HG02981 (cell line): ENCODE data around the gene PRKACB.

ENCODE experiments used
- ATAC-seq: cut with Tn5 transposase; IDR thresholded peaks from one replicate; pipeline ENCODE4 v1.9.1; 2021; ENCODE audit warnings: mild to moderate bottlenecking, moderate library complexity; ENCODE audit not compliant: unreplicated experiment

PRKACB gene

GRCh38 chr1:84143796-84144565 lies at the start of gene PRKACB:
TSS of gene PRKACB (plus strand) at chr1:84144271. CDS start at chr1:84144362, 91 bp downstream.
- ATAC-seq, result peak; percentile 84

DNA sequence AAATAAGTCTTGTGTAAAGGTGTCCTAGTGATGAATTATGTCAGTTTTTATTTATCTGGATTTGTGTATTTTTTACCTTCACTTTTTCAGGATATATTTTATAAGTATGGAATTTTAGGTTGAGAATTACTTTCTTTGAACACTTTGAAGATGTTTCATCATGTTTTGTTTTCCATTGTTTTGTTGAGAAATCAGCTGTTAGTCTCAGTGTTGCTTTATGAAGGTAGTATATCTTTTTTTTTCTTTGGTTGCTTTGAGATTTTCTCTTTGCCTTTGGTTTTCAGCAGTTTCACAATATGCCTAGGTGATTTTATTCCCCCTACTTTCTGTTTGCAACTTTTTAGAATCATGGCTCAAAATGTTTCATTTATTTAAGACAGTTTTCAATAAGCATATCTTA lies 48.8 kb upstream of the PRKACB start:
- no peak for ATAC-seq

DNA sequence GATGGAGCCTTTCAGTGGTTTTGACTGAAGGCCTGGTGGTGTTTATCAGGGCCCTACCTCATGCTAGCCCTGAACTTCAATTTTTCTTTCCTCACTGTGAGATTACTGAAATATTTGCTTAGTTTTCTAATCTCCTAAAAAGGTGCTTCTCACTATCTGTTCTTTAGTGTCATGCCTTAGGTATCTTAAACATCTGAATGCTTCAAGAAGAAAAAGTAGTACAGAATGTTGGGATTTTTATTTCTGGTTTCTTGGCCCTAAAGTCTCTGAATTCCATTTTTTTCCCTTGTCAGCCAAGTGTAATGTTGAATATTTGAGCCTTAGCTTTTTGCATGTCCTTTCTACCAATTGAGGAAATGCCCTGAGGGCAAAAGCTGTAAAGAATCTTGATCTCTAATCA lies 47.9 kb upstream of the PRKACB start:
- ATAC-seq, result no peak

DNA sequence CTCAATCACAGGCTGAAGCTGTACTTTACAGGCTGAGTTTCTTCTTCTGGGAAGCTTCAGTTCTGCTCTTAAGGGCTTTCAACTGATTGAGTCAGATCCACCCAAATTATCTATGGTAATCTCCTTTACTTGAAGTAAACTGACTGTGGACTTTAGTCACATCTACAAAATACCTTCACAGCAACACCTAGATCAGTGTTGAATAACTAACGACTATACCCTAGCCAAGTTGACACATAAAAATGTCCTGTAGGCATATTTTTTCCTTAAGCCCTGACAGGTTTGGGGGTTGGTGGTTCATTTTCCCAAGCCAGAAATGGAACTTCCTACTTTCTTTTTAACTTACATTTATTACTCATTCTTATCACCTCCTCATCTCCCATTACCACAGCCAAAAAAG lies 42.9 kb upstream of the PRKACB start:
- no peak for ATAC-seq

- peak; percentile 90 for ATAC-seq
Observed at GRCh38 chr1:84103197-84103992, 40.7 kb upstream of the PRKACB start.

- ATAC-seq, result peak; percentile 35
Observed at GRCh38 chr1:84107538-84107937, 36.5 kb upstream of the PRKACB start.

- ATAC-seq, result no peak
Observed at GRCh38 chr1:84107955-84108354, 36.1 kb upstream of the PRKACB start.

- ATAC-seq, result no peak
Observed at GRCh38 chr1:84108900-84109578, 35.0 kb upstream of the PRKACB start.

DNA sequence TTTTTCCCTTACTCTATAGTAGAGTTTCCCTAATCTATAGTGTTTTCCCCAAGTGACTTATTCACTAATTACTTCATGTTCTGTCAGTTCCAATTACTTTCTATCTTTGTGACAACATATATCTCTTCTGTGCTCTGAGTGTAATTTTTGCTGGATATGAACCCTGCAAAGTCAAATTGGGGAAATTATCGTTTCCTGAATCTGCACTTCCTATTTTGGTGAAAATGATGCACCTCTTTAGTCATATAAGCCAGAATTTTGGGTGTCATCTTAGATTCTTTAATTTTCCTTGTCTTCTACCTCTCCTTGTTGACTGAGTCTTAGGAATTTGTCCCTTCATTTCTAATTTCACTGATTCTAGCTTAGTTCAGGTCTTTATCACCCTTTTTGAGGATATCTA lies 33.4 kb upstream of the PRKACB start:
- ATAC-seq, result no peak

DNA sequence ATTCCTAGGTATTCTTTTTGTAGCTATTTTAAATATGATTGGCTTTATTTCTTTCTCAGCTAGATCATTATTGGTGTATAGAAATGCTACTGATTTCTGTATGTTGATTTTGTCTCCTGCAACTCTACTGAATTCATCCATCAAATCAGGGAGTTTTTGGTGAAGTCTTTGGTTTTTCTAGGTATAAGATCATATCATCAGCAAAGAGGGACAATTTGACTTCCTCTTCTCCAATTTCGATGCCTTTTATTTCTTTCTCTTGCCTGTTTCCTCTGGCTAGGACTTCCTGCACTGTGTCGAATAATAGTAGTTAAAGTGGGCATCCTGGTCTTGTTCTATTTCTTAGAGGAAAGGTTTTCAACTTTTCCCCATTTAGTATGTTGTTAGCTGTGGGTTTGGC lies 27.5 kb upstream of the PRKACB start:
- ATAC-seq, result no peak

DNA sequence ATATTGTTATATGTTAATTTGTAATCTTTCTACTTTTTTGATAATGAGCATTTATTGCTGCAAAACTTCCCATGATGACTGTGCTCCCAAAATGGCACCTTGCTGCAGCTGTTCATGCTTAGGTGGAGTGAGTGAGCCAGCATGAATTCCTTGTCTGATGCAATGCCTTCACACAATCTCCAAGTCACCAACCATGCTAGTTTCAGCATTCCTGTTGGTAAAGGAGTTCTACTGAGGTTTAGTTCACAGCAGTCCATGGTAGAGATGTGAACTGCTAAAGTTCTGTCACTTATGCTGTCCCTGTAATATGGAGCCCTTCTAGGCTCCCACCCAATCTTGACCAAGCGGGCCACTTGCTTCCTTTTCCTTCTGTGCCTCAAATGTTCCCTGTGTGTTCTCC lies 26.2 kb upstream of the PRKACB start:
- ATAC-seq, result no peak

- no peak for ATAC-seq
Observed at GRCh38 chr1:84121360-84121759, 22.7 kb upstream of the PRKACB start.

- peak; percentile 71 for ATAC-seq
Observed at GRCh38 chr1:84122780-84123382, 21.2 kb upstream of the PRKACB start.

DNA sequence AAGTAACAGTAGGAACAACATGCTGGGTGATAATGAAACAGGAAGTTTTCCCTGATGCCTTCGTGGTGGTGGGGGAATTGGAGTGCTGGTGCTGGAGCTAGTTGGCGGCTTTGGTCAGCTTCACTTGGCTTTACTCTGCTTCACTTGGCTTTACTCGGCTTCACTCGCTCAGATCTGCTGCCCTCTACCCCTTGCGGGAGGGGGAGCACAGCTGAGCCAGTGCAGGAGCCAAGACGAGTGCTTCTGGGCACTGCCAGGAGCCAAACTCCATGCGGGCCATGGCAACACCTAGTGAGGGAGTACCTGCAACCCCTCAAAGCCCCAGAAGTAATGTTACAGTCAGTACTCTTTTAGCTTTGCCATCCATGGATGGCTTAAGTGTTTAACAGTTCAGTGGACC lies 10.6 kb upstream of the PRKACB start:
- no peak for ATAC-seq

DNA sequence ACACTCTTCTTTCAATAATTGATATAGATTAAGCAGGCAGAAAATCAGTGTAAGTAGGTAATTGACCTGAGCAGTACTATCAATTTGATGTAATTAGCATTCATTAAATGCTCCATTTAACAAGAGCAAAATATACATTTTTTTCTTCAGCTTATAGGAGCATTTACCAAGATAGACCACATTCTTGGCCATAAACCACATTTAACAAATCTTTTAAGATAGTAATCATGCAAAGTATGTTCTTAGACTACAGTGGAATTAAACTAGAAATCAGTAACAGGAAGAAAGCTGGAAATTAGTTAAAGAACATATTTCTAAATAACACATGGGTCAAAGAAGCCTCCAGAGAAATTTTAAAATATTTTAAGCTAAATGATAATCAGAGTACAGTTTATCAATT lies 8.7 kb upstream of the PRKACB start:
- ATAC-seq, result no peak

DNA sequence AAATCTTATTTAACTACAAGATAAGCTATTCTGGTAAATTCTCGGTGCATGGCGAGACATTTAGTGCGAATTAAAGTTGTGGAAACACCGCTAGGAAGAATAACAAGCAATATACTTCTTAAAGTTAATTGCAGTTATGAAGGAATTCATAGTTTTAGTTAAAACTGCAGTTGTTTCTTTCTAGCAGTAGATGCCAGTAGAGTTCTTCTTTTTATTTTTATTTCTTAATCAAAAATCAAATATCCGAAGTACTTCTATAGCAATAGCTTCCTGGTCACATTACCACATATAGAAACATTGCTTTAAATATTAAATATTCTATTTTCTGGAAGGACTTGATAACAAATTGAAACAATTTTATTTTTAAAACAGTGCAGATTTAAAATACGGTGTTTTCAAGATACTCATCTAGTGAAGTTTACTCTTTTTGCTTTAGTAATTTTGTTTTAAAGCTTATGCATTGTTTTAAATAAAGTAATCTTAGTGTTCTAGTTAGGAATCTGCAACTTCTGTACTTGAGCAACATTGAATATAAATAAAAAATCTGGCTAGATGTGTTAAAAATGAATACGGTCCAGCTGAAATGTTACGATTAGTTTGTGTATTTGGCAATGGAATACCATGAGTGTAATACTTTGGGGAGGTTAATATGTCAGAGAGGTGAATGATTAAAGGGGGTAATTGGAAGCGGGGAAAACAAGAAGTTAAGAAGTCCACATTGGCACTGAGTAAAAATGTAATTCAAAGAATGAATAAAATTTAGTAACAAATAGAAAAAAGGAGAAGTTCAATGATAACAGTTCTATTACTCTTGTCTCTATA lies 2.7 kb upstream of the PRKACB start:
- no peak for ATAC-seq

DNA sequence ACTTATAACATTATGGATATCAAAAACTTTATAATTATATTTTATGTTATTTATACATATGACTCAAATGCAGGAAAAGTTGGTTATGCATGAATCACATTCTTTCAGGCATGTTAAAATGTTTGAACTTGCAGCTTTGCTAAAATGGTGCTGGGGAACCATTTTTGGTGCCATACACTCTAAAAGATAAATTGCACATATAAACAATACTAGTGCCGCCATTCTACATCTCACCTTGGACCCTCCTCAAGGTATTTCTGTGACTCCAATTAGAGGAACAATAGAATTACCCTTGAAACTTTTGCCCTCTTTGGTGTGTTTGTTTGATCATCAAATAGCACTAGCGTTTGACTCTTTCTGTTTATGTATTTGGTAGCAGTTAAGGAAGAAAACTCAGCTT lies 997 bp downstream of the PRKACB start:
- no peak for ATAC-seq

GRCh38 chr1:84146411-84147032 lies 2.5 kb downstream of the PRKACB start:
- ATAC-seq, result peak; percentile 62

DNA sequence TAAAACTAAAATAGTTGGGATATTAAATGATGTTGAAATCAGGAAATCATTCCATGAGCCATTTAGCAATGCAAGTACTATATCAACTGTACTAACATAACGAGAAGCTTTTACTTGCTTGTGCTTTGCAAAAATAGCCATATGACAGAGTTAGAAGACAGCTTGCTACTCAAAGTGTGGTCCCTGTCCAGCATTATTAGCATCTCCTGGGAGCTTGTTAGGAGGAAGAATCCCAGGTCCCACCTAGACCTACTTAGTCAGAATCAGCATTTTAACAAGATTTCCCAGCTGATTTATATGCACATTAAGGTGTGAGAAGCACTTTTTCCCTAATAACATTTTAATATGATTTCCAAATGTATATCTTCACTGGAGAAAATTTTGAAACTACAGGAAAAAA lies 4.7 kb downstream of the PRKACB start:
- ATAC-seq, result no peak

- ATAC-seq, result peak; percentile 84
Observed at GRCh38 chr1:84152649-84153056, 8.6 kb downstream of the PRKACB start.
